Keratinocyte (primary cell): ENCODE results near the gene ADIG. TPM values are rescaled to one million over a fixed set of nuclear protein-coding genes. Genes with fewer than 3 reads are reported as not detected.

Experiments
- DNase-seq: peaks from one replicate; pipeline ENCODE4 v3.0.0-alpha.2; 2011; ENCODE audit warnings: low read depth, missing footprints, low spot score
- FAIRE-seq: peaks from 2 replicates; lab custom pipeline; 2011; peaks lifted over from hg19 to GRCh38; lab: Jason Lieb, UNC
- H2AFZ ChIP-seq: 2 replicates; pipeline ENCODE4 v1.6.0; 2012; ENCODE audit warnings: low read length, control low read depth, inconsistent platforms; ENCODE audit not compliant: control insufficient read depth
- H3K27ac ChIP-seq: 2 replicates; pipeline ENCODE4 v1.5.1; 2011; ENCODE audit warnings: low read length; ENCODE audit not compliant: control insufficient read depth, insufficient read depth
- H3K27me3 ChIP-seq: 3 replicates; pipeline ENCODE4 v1.6.0; 2011; ENCODE audit warnings: low read length; ENCODE audit not compliant: control insufficient read depth, insufficient read depth; ENCODE audit errors: extremely low read depth
- H3K36me3 ChIP-seq, 2 experiments: 2 replicates in 1 of 2; 3 replicates in 1 of 2; pipeline ENCODE4 v1.5.1; 2011; ENCODE audit warnings: low read length in 2 of 2, mild to moderate bottlenecking in 1 of 2; ENCODE audit not compliant: control insufficient read depth in 2 of 2, insufficient read depth in 2 of 2; ENCODE audit errors: extremely low read depth in 1 of 2
- H3K4me1 ChIP-seq: 3 replicates; pipeline ENCODE4 v1.5.1; 2011; ENCODE audit warnings: low read length; ENCODE audit not compliant: control insufficient read depth, insufficient read depth; ENCODE audit errors: extremely low read depth
- H3K4me2 ChIP-seq: 3 replicates; pipeline ENCODE4 v1.6.0; 2011; ENCODE audit warnings: low read depth, low read length; ENCODE audit not compliant: control insufficient read depth, insufficient read depth; ENCODE audit errors: extremely low read depth
- H3K4me3 ChIP-seq, 3 experiments: fragments of 200-600 bp in 1 of 3; sonication (generic) in 1 of 3; 2 replicates in 2 of 3; 3 replicates in 1 of 3; pipeline ENCODE4 v1.5.1; 2011 to 2016; ENCODE audit warnings: low read length in 3 of 3, mild to moderate bottlenecking in 3 of 3, control low read depth in 2 of 3, inconsistent platforms in 1 of 3, low read depth in 1 of 3, mixed read lengths in 1 of 3, mixed run types in 1 of 3, moderate library complexity in 1 of 3; ENCODE audit not compliant: control insufficient read depth in 2 of 3, insufficient read depth in 2 of 3; ENCODE audit errors: extremely low read depth in 1 of 3
- H3K79me2 ChIP-seq: 2 replicates; pipeline ENCODE4 v1.6.0; 2012; ENCODE audit warnings: low read length; ENCODE audit not compliant: control insufficient read depth, insufficient read depth
- H3K9ac ChIP-seq: 3 replicates; pipeline ENCODE4 v1.6.0; 2011; ENCODE audit warnings: low read length; ENCODE audit not compliant: control insufficient read depth, insufficient read depth; ENCODE audit errors: extremely low read depth
- H3K9me1 ChIP-seq: 3 replicates; pipeline ENCODE4 v1.6.0; 2011; ENCODE audit warnings: low read length; ENCODE audit not compliant: control insufficient read depth, insufficient read depth; ENCODE audit errors: extremely low read depth
- H3K9me3 ChIP-seq: 2 replicates; pipeline ENCODE4 v1.5.1; 2012; ENCODE audit warnings: low read depth, low read length; ENCODE audit not compliant: control insufficient read depth
- H4K20me1 ChIP-seq: 3 replicates; pipeline ENCODE4 v1.6.0; 2011; ENCODE audit warnings: low read length; ENCODE audit not compliant: control insufficient read depth, insufficient read depth; ENCODE audit errors: extremely low read depth
- EZH2 ChIP-seq: IDR thresholded peaks from one replicate; pipeline ENCODE4 v1.6.1; 2012; ENCODE audit warnings: inconsistent platforms, mild to moderate bottlenecking, low read length, moderate library complexity
- dilution Hi-C: fragments of 300-500 bp; cut with MboI; formaldehyde crosslinking; loops from one replicate; pipeline ENCODE4 v1.7.0; 2020; ENCODE audit warnings: low sequenced_read_pairs; ENCODE audit not compliant: extremely low pct_ligation_motif_present
- polyA plus RNA-seq, 5 experiments: library from polyadenylated mRNA; depleted of rRNA in 3 of 5; stranded (reverse) in 3 of 5; stranded (forward) in 1 of 5; unstranded in 1 of 5; fragments of >200 nt; gene quantifications; 1 replicate in 1 of 5; 2 replicates in 3 of 5; 3 replicates in 1 of 5; pipeline versions ENCODE4 v1.2.1 to v1.2.3, GENCODE V29; 2011 to 2012; ENCODE audit warnings: missing spikeins in 2 of 5, low read depth in 1 of 5, low replicate concordance in 1 of 5
- TF ChIP-seq, protein P1 (sequence below), 3 experiments: IDR thresholded peaks in 1 of 3; conservative IDR thresholded peaks in 1 of 3; optimal IDR thresholded peaks in 1 of 3; 2 replicates in 2 of 3; 3 replicates in 1 of 3; pipeline versions ENCODE3 to v1.5.1; 2011; ENCODE audit warnings: low read length in 3 of 3, mild to moderate bottlenecking in 3 of 3, moderate library complexity in 2 of 3, control low read depth in 1 of 3, inconsistent platforms in 1 of 3; ENCODE audit not compliant: insufficient read depth in 2 of 3; ENCODE audit errors: extremely low read depth in 1 of 3

Gene ADIG
- polyA plus RNA-seq, 1 donor (not counting 4 experiments of a cell fraction or from before 2014, with no cell fraction given) = not detected

DNA sequence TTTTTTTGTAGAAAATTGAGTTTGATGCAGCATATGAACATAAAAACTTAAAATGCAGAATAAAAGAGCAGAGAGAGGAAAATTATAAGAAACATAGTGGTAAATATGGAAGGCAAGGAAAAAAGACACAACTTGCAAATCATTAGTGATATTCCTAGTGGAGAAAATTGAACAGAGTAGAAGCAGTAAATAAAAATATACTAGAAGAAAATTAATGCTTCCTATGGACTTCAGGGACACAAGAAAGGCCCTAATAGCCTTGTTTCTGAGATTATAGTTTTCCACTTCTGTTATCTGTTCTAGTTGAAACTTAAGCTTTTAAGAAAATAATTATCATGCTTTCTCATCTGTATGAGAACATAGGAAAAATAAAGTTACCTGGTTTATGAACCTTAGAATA lies 25.6 kb upstream of the ADIG start:
- no peak overlapping the region for H3K4me3 ChIP-seq

DNA sequence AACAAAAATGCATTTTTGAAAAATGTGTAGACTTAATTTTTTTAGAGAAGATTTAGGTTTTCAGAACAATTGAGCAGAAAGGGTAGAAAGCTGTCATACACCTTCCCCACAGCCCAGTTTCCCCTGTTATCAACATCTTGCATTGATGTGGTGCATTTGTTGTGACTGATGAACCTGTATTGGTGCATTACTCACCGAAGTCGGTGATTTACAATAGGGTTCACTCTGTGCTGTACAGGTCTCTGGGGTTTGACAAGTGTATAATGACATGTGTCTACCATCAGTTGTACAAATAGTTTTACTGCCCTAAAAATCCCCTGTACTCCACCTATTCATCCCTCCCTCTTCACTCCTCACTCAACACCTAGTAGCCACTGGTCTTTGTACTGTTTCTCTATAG lies 23.8 kb upstream of the ADIG start:
- no peaks in the 10 kb centered on the region for H3K9me1 ChIP-seq
- FAIRE-seq (no peak), DNase-seq (no peak)
- no peak overlapping the region for H3K9ac ChIP-seq
- H3K4me2 ChIP-seq = no peak overlapping the region
- TF ChIP-seq EZH2 = no peak
- TF ChIP-seq, protein P1, sequence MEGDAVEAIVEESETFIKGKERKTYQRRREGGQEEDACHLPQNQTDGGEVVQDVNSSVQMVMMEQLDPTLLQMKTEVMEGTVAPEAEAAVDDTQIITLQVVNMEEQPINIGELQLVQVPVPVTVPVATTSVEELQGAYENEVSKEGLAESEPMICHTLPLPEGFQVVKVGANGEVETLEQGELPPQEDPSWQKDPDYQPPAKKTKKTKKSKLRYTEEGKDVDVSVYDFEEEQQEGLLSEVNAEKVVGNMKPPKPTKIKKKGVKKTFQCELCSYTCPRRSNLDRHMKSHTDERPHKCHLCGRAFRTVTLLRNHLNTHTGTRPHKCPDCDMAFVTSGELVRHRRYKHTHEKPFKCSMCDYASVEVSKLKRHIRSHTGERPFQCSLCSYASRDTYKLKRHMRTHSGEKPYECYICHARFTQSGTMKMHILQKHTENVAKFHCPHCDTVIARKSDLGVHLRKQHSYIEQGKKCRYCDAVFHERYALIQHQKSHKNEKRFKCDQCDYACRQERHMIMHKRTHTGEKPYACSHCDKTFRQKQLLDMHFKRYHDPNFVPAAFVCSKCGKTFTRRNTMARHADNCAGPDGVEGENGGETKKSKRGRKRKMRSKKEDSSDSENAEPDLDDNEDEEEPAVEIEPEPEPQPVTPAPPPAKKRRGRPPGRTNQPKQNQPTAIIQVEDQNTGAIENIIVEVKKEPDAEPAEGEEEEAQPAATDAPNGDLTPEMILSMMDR (optimal IDR thresholded peaks at IDR 0.05 in 1 of 3, IDR thresholded peaks at IDR 0.05 in 1 of 3, conservative IDR thresholded peaks at IDR 0.05 in 1 of 3; ENCODE audit: extremely low read depth in 1 of 3, insufficient read depth in 2 of 3, low read length in 3 of 3) = no peak
- H3K27me3 ChIP-seq = no peaks in the 10 kb centered on the region
- H3K4me1 ChIP-seq = no peaks in the 10 kb centered on the region
- no peaks in the 10 kb centered on the region for H3K79me2 ChIP-seq
- no peak overlapping the region for H2AFZ ChIP-seq
- no peaks in the 10 kb centered on the region for H3K9me3 ChIP-seq
- H3K27ac ChIP-seq = no peak overlapping the region
- dilution Hi-C loops = no loop called here
- no peak overlapping the region for H3K4me3 ChIP-seq
- peaks cover 9 to 13% of the 10 kb centered on the region in 2 experiments for H3K36me3 ChIP-seq
- H4K20me1 ChIP-seq = no peaks in the 10 kb centered on the region

More for the DNA sequence above, 25.6 kb upstream of the ADIG start:
- DNase-seq = no peak
- Histone ChIP-seq H3K9ac (no peak overlapping the region), H3K9me1 (no peaks in the 10 kb centered on the region), H2AFZ (no peak overlapping the region), H3K27ac (no peak overlapping the region), H3K9me3 (no peaks in the 10 kb centered on the region), H3K36me3 (peaks cover 12 to 18% of the 10 kb centered on the region in 2 experiments), H3K4me2 (no peak overlapping the region), H3K27me3 (no peaks in the 10 kb centered on the region), H4K20me1 (no peaks in the 10 kb centered on the region), H3K4me1 (no peaks in the 10 kb centered on the region), H3K79me2 (no peaks in the 10 kb centered on the region)
- TF ChIP-seq, protein P1 (optimal IDR thresholded peaks at IDR 0.05 in 1 of 3, IDR thresholded peaks at IDR 0.05 in 1 of 3, conservative IDR thresholded peaks at IDR 0.05 in 1 of 3; ENCODE audit: extremely low read depth in 1 of 3, insufficient read depth in 2 of 3, low read length in 3 of 3) = no peak
- TF ChIP-seq EZH2 = no peak
- no peak for FAIRE-seq
- dilution Hi-C loops = no loop called here
